NB4 (cell line): Measurements from ENCODE around the gene CABP4.

ENCODE experiments used
- DNase-seq: peaks from one replicate; pipeline ENCODE4 v3.0.0; 2010; ENCODE audit warnings: low read depth
- H3K4me3 ChIP-seq: one replicate; pipeline ENCODE4 v1.5.1; 2011; ENCODE audit warnings: mild to moderate bottlenecking, low read depth, low read length, moderate library complexity
- MYC ChIP-seq: IDR thresholded peaks from 2 replicates; pipeline ENCODE4 v1.6.1; 2011; ENCODE audit warnings: low read depth, low read length
- POLR2A ChIP-seq: IDR thresholded peaks from 2 replicates; pipeline ENCODE4 v1.6.1; 2011; ENCODE audit warnings: mild to moderate bottlenecking; ENCODE audit not compliant: insufficient read length; ENCODE audit errors: extremely low read depth
- TF ChIP-seq, protein P1 (sequence below): IDR thresholded peaks from 2 replicates; pipeline ENCODE4 v1.6.1; 2011; ENCODE audit warnings: low read depth, low read length
- TF ChIP-seq, protein P2 (sequence below): IDR thresholded peaks from one replicate; pipeline ENCODE4 v1.5.1; 2012; ENCODE audit warnings: low read depth, low read length

The CABP4 gene

GRCh38 chr11:67436459-67437081 is 18.6 kb upstream of the CABP4 start:
- TF ChIP-seq, protein P1, sequence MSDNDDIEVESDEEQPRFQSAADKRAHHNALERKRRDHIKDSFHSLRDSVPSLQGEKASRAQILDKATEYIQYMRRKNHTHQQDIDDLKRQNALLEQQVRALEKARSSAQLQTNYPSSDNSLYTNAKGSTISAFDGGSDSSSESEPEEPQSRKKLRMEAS = peak; percentile 92
- TF ChIP-seq MYC (peak; percentile 93), POLR2A (peak; percentile 42)
- TF ChIP-seq, protein P2, sequence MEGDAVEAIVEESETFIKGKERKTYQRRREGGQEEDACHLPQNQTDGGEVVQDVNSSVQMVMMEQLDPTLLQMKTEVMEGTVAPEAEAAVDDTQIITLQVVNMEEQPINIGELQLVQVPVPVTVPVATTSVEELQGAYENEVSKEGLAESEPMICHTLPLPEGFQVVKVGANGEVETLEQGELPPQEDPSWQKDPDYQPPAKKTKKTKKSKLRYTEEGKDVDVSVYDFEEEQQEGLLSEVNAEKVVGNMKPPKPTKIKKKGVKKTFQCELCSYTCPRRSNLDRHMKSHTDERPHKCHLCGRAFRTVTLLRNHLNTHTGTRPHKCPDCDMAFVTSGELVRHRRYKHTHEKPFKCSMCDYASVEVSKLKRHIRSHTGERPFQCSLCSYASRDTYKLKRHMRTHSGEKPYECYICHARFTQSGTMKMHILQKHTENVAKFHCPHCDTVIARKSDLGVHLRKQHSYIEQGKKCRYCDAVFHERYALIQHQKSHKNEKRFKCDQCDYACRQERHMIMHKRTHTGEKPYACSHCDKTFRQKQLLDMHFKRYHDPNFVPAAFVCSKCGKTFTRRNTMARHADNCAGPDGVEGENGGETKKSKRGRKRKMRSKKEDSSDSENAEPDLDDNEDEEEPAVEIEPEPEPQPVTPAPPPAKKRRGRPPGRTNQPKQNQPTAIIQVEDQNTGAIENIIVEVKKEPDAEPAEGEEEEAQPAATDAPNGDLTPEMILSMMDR = no peak
- peak; percentile 96 for DNase-seq
- H3K4me3 ChIP-seq = peak overlapping the region; percentile 94

GRCh38 chr11:67437082-67437808 is 17.9 kb upstream of the CABP4 start, which contains the start of gene PTPRCAP:
Gene PTPRCAP (minus strand): TSS chr11:67437682. CDS start chr11:67437619, 63 bp downstream.
- peak; percentile 96 for DNase-seq
- TF ChIP-seq MYC (peak; percentile 51; the same call in 1 of the 2 replicates), POLR2A (peak; percentile 96)
- TF ChIP-seq, protein P2 = no peak
- TF ChIP-seq, protein P1 = peak; percentile 31; the same call in 1 of the 2 replicates
- peak within 1 kb of the TSS; percentile 94 for H3K4me3 ChIP-seq

GRCh38 chr11:67437809-67438157 is 17.4 kb upstream of the CABP4 start:
- peak overlapping the region; percentile 94 for H3K4me3 ChIP-seq
- TF ChIP-seq, protein P1 = no peak
- TF ChIP-seq MYC (no peak), POLR2A (no peak)
- TF ChIP-seq, protein P2 = no peak
- no peak for DNase-seq

DNA sequence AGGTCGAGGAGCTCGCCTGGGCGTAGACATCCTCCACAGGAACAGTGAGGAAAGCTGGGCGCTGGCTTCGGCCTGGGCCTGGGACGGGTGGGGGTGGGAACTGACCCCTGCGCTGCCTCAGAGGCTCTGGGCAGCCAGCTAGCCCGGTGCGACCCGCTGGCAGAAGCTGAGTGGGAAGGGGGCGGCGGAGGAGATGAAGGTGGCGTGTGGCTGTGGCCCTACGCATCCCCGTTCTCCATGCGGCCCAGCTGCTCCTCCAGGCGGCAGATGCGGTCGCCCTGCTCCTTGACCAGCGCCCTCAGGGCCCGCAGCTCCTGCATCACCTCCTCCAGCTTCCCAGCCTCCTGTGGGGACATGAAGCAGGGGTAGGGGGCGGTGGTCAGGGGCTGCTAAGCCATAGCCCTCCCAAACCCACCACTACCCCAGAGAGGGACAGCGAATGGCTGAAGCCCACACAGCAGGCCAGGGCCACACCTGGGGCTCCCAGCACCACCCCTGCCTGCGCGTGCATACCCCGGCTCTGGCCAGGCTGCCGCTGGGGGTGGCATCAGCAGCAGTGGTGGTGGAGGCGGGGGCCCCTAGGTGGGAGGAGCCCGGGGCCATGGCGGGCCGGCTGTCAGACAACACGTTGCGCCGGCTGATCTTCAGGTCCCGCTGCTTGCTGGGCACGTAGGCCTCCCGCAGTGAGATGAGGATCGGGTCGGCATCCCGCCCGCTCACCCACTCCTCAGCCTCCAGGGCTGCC is 16.8 kb upstream of the CABP4 start:
- peak; percentile 92 for DNase-seq
- H3K4me3 ChIP-seq = peak overlapping the region; percentile 94

More for the DNA sequence above, 16.8 kb upstream of the CABP4 start:
- TF ChIP-seq, protein P1 = peak; percentile 80
- peak; percentile 60; the same call in 1 of the 2 replicates for TF ChIP-seq MYC
- TF ChIP-seq, protein P2 = peak; percentile 1
- peak; percentile 77 for TF ChIP-seq POLR2A
